ENCODE data around the gene CPSF3.

CPSF3 gene

DNA sequence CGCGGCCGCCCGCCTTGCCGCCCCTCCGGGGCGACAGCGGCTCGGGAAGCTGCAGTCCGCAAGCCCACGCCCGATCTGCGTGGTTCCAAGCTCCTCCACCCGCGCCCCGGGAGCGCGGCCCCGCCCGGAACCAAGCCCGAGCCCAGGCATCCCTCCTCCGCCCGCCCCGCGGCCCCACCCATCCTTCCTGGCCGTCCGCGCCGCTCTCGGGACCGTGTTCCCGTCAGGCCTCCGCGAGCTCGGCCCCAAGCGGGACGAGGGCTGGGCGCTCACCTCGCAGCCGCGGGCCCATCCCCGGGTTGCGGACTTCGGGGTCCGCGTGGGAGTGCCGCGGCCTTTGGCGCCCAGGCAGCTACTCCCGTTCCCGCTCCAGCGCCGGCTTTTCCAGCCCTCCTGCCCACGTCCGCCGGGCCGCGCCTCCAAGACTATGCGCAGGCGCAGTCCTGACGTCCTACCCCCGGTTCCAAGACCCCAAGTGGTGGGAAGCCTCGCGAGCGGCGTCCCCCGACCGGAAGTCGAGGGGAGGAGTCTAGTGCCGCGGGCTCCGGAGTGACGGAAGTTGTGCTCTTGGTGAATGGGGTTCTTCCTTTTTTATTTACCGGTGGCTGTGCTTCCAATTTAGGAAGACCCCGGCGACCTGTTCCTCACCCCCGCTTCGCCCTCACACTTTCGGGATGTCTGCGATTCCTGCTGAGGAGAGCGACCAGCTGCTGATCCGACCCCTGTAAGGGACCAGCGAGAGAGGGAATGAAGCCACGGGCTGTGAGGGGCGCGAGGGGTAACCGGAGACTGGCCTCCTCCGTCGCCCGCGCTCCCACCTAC is at the start of gene CPSF3, which contains the start of gene ITGB1BP1:
Gene CPSF3 (plus strand): TSS at position 555 of the 822 bp plus-strand sequence. CDS start 120 bp downstream, at position 675.
Gene ITGB1BP1 (minus strand): TSS at position 429 of the 822 bp plus-strand sequence. CDS start 4,831 bp downstream, outside the sequence.
- peak; percentile 94 for DNase-seq

- DNase-seq, result no peak
These were observed 49.3 kb upstream of the CPSF3 start for GRCh38 chr2:9374071-9374730.

- DNase-seq, result no peak
These were observed 47.5 kb upstream of the CPSF3 start for GRCh38 chr2:9375857-9376428.

DNA sequence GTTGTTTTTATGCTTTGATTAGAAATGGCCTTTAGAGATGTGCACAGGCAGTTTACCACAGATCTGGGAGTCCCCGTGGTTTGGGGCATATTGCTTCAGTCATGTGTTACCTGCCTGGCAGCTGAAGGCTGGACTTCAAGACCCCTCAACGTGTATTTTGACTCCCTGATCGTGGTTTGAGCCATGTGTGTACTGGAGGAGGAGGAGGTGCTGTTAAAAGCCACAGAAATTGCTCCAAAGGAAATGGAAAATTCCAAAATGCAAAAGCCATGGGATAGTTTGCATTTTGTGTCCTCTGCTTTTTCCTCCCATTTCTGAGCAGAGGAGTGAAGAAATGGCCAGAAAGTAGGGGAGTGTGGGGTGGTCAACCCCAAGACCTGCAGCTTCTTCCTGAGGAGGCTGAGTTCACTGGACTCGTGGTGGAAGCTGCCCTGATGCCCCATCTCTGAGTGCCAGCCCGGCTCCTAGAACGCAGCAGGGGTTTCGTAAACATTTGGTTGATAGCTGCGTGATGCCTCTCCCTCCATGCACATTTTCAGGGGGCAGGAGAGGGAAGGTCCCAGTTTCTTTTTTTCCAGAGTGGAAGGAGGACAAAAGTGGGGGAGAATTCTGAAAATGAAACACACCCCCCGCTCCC is 45.9 kb upstream of the CPSF3 start:
- DNase-seq, result no peak

- no peak for DNase-seq
These were observed 44.7 kb upstream of the CPSF3 start for GRCh38 chr2:9378433-9379390.

- no peak for DNase-seq
These were observed 44.1 kb upstream of the CPSF3 start for GRCh38 chr2:9379391-9379755.

- no peak for DNase-seq
These were observed 42.5 kb upstream of the CPSF3 start for GRCh38 chr2:9380702-9381628.

GRCh38 chr2:9382604-9383235 is 40.7 kb upstream of the CPSF3 start:
- DNase-seq, result no peak

DNA sequence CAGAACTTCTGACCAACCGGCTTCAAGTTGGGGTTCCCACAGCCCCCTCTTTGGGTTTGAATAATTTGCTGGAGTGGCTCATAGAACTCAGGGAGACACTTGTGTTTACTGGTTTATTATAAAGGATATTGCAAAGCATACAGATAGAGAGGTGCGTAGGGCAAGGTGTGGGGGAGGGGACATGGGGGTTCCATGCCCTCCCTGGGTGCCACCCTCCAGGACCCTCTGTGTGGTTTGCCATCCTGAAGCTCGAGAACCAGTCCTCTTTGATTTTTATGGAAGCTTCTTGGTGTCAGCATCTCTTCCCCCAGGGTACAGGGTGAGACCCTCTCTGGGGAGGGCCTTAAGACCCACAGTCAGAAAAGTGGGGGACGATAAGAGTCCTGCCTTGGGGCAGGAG is 38.9 kb upstream of the CPSF3 start:
- no peak for DNase-seq

- no peak for DNase-seq
These were observed 37.6 kb upstream of the CPSF3 start for GRCh38 chr2:9385841-9386240.

- no peak for DNase-seq
These were observed 35.2 kb upstream of the CPSF3 start for GRCh38 chr2:9388199-9388681.

DNA sequence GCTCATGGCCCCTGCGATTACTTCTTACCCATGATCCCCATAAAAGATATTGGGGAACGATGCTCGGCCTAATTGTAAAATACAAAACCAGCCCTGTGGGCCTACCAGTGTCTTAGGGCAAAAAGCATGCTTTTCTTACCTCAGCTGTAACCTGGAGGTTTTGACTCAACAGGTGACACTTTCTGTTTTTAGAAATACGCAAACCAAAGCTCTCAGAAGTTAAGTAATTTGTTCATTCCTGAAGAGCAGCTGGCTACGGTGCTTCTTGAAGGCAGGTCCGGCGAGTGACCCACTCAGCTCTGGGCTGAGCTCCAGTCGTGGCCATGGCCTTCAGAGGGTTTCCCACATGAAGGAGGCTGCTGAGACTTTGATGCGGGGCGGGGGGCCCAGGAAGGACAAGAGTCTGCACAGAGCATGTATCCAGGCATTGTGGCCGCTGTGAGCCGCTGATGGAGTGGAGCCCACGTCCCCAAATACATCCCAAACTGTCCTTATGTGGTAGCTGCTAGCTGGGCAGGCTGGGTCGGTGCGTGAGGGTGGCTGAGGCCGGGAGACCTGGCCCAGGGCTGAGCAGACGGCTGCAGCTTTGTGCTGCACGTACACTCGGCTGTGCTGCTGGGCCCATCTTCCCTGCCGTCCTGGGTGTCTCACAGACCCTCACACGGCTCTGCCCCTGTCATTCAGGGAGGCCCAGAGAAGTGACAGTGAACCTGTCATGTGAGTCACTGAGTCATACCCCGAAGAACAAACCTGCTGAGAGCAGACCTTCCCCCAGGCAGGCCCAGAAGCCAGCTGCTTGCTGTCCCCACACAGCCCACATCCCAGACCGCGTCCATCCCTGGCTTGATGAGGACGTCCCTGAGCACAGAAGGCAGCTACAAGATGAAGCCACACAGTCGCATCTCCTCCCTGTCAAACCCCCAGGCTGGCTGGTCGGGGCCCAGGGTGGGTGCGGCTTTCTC is 34.2 kb upstream of the CPSF3 start:
- no peak for DNase-seq

- DNase-seq, result no peak
These were observed 33.2 kb upstream of the CPSF3 start for GRCh38 chr2:9390151-9390850.

GRCh38 chr2:9390991-9391390 is 32.5 kb upstream of the CPSF3 start:
- DNase-seq, result no peak

DNA sequence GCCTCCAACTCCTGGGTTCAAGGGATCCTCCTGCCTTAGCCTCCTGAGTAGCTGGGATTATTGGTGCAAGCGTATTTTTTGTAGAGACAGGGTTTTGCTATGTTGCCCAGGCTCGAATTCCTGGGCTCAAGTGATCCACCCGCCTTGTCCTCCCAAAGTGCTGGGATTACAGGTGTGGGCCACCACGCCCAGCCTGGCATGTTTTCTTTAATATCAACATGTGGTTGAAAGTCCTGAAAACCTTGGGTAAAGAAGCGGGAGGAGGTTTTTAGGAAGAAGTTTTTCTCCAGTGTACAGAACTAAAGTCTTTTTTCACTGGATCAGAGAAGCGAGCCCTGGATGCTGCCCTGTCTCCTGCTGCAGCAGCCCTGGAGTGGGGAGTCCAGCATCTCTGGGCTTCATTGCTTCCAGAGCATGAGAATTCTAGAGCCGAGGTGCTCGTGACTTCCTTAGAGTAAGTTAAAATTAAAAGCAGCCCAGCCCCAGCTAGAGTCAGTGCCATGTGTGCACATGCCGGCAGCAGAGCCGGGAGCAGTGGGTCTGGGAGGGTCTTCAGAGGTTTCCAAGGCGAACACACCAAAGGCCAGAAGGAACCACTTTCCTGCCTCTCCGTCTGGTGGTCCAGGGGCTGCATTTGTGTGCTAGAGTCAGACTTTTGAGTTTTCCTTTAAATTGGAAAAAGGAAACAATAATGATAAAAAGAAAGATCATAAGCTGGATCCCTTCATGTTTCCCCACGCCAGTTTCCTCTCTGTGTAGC is 31.3 kb upstream of the CPSF3 start:
- DNase-seq, result no peak

DNA sequence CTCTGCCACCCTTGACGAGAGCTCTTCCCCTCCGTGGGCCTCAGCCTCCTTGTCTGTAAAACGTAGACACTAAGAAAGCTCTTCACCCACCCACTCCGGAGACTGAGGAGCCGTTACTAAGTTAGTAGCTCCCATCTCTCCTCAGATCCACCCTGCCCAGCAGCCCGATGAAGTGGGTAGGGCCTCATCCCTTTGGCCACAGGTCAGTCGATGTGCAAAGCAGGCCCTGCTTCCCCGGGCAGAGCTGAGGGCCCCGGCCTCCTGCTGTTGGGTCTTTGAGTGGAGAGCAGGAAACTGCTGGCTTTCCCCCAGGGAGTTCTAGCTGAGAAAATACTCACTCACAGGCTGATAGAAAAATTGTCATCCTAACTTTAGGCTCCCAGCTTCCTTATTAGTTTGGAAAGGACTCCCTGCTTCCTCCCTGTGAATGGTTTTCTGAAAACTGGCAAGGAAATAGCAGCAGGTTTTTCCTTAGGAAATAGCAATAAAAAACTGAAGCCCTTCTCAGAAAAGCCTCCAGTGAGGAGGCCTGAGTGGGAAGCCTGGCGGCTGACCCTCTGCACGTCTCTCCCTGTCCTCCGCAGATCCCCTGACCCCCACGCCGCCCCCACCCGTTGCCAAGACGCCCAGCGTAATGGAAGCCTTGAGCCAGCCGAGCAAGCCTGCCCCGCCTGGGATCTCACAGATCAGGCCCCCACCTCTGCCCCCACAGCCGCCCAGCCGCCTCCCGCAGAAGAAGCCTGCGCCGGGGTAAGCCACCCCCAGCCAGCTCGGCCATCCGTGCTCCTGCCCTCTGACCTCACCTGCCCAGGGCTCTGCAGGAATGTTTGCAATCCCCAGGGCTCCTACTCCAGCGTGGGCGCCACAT is 30.3 kb upstream of the CPSF3 start:
- DNase-seq, result no peak

GRCh38 chr2:9394816-9395215 is 28.6 kb upstream of the CPSF3 start:
- DNase-seq, result no peak
